ENCODE data around the gene ZNF780A.
"Not testable (repeated sequence)": the region's sequence is repeated elsewhere in the genome, so short reads cannot be mapped to it uniquely, and the experiment has no call there.

ZNF780A gene

GRCh38 chr19:40081411-40081810 is 9.3 kb downstream of the ZNF780A start:
- DNase-seq = no peak

GRCh38 chr19:40080289-40080688 is 10.5 kb downstream of the ZNF780A start:
- DNase-seq = no peak

- DNase-seq = no peak
Observed at GRCh38 chr19:40078377-40078776, 12.4 kb downstream of the ZNF780A start.

DNA sequence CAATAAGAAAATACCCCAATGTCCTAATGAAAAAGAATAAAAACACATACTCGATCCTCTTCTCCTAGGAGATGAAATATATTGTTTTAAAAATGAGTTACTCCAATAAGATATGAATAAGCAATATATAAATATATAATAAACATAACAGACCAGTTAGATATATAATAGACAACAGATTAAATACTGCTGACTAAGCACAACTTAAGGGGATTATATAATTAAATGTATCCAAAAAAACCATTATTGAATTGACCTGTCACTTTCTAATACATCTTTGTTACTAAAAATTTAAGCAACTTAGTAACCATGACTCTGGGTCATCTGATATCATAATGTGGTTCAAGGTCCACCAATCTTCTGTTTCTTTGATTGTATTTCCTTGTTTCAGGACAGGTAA is 20.7 kb downstream of the ZNF780A start:
- DNase-seq = no peak

GRCh38 chr19:40059624-40060023 is 31.1 kb downstream of the ZNF780A start:
- no peak for DNase-seq

- no peak for DNase-seq
Observed at GRCh38 chr19:40057166-40057565, 33.6 kb downstream of the ZNF780A start.

GRCh38 chr19:40056505-40056904 is 34.2 kb downstream of the ZNF780A start:
- DNase-seq = no peak

DNA sequence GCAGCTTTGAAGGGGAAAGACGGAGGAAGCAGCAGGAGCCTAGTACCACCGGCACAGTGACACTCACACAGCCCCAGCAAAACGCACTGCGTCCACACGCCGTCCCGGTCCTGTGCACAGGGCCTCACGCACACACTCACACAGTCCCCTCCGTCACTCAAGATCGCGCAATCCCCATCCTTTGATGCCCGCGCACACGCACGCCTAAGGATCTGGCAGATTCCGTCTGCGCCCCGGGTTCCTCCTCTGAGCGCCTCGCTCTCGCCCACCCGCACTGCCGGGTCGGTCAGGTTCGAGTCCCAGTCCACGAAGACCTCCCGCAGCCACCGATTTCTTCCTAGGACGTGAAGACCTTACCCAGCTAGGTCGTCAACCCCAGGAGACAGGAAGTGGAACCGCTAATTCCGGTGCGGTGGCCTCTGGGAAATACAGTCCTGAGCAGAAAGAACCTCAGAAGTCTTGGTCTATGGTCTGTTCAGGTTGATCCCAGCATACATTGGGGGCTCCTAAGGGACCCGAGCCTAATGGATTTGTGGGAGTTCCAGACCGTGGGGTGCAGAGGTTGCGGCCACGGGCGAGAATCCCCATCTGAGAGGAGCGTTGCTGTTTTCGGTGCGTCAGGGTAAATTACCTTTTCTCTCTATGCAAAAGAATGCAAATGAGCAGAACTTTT is 34.8 kb downstream of the ZNF780A start, which contains the start of gene ZNF780B:
Gene ZNF780B (minus strand): TSS at position 400 of the 673 bp plus-strand sequence. CDS start 5,899 bp downstream, outside the sequence.
- peak; percentile 64 to 69 for DNase-seq

DNA sequence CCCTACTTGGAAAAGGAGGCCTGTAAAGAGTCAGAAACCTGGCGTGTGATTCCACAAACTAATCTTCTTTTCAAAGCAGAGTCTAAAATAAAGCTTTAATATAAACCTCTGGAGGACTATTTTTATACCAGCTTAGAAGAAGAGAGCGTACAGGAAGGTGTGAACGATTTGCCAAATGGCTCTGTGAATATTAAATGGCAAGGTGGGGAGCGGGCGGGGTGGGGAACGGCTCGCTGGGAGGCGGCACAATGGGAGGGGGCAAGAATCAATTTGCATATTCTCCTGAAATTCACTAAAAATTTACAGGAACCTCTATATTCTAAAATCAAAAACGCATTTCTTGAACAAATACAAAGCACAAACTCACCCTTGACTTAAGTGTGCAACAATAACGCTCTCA is 35.7 kb downstream of the ZNF780A start:
- no peak for DNase-seq

- DNase-seq = no peak
Observed at GRCh38 chr19:40054632-40055031, 36.1 kb downstream of the ZNF780A start.

DNA sequence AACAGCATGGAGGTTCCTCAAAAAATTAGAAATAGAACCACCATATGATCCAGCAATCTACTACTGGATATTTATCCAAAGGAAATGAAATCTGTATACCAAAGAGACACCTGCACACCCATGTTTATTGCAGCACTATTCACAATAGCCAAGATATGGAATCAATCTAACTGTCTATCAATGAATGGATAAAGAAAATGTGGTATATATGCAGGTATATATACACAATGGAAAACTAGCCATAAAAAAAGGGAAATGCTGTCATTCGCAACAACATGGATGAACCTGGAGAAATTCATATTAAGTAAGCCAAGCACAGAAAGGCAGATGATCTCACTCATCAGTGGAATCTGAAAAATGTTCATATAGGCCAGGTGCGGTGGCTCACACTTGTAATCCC is 37.3 kb downstream of the ZNF780A start:
- DNase-seq = no peak

- not testable (repeated sequence) for DNase-seq
Observed at GRCh38 chr19:40041718-40042117, 49.0 kb downstream of the ZNF780A start.

- DNase-seq = not testable (repeated sequence)
Observed at GRCh38 chr19:40038047-40038446, 52.7 kb downstream of the ZNF780A start.

GRCh38 chr19:40035996-40036395 is 54.7 kb downstream of the ZNF780A start:
- DNase-seq = no peak

DNA sequence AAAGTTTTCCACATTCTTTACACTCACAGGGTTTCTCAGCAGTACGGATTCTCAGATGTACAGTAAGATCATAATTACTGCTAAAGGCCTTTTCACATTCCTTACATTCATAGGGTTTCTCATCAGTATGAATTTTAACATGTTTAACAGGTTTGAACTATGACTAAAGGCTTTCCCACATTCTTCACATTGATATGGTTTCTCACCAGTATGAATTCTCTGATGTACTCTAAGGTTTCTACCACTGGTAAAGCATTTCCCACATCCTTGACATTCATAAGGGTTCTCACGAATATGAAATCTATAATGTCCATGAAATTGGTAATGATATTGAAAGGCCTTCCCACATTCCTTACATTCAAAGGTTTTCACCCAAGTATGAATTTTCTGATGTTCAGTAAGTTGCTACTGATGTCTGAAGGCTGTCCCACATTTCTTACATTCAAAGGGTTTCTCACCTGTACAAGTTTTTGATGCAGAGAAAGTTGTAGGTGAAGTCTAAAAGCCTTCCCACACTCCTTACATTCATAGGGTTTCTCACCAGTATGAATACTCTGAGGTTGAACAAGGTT is 56.7 kb downstream of the ZNF780A start:
- DNase-seq = no peak

GRCh38 chr19:40026597-40026970 is 64.2 kb downstream of the ZNF780A start:
- no peak for DNase-seq

GRCh38 chr19:40025938-40026596 is 64.7 kb downstream of the ZNF780A start:
- DNase-seq = no peak

DNA sequence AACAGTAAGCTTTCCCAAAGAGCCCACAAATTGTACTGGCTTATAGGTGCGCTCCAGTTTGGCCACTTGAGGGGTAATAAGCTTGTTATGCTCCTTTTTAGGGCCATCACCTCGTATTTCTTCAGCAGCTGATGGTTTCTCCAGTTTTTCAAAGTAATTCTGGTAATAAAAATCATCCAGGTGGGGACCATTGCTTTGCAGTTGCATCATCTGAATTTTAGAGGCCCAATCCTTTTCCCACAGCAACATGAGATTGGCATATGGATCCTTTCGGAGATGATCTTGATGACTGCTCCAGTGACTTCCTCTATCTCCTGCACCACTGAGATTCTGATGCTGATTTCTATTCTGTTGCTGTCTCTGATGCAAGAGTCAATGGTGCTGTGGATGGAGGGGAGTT is 66.8 kb downstream of the ZNF780A start:
- no peak for DNase-seq
